Trophoblast cell (in vitro differentiated cells and primary cell): ENCODE results near the gene MYB.

Source experiments
- DNase-seq, 2 donors: peaks; one replicate each; pipeline ENCODE4 v3.0.0-alpha.2; 2016
- H2AFZ ChIP-seq: 2 replicates; pipeline ENCODE4 v1.6.1; 2013; ENCODE audit warnings: low read length, moderate library complexity, mild to moderate bottlenecking; ENCODE audit not compliant: insufficient read depth, poor library complexity
- H2AK5ac ChIP-seq: 2 replicates; pipeline ENCODE4 v1.6.1; 2013; ENCODE audit warnings: mild to moderate bottlenecking, low read length
- H2BK120ac ChIP-seq: 2 replicates; pipeline ENCODE4 v1.6.1; 2013; ENCODE audit warnings: low read length, mild to moderate bottlenecking, moderate library complexity; ENCODE audit not compliant: insufficient read depth, poor library complexity
- H2BK12ac ChIP-seq: 2 replicates; pipeline ENCODE4 v1.6.1; 2013; ENCODE audit warnings: mild to moderate bottlenecking, low read length, moderate library complexity
- H2BK5ac ChIP-seq: 2 replicates; pipeline ENCODE4 v1.6.1; 2013; ENCODE audit warnings: low read length, low read depth, moderate library complexity, mild to moderate bottlenecking; ENCODE audit not compliant: poor library complexity
- H3K14ac ChIP-seq: 2 replicates; pipeline ENCODE4 v1.6.1; 2013; ENCODE audit warnings: mild to moderate bottlenecking, low read length
- H3K18ac ChIP-seq: 2 replicates; pipeline ENCODE4 v1.6.1; 2013; ENCODE audit warnings: mild to moderate bottlenecking, low read length
- H3K23ac ChIP-seq: 2 replicates; pipeline ENCODE4 v1.6.1; 2013; ENCODE audit warnings: low read length
- H3K27ac ChIP-seq: 2 replicates; pipeline ENCODE4 v1.5.1; 2013; ENCODE audit warnings: low read depth, mild to moderate bottlenecking, inconsistent platforms, low read length, moderate library complexity
- H3K27me3 ChIP-seq: 2 replicates; pipeline ENCODE4 v1.6.1; 2013; ENCODE audit warnings: inconsistent platforms, mild to moderate bottlenecking, low read length, moderate library complexity; ENCODE audit not compliant: insufficient read depth
- H3K36me3 ChIP-seq, 2 experiments: 1 replicate in 1 of 2; 2 replicates in 1 of 2; pipeline ENCODE4 v1.6.1; 2013; ENCODE audit warnings: low read length in 2 of 2, mild to moderate bottlenecking in 2 of 2, moderate library complexity in 1 of 2; ENCODE audit not compliant: insufficient read depth in 2 of 2, control insufficient read depth in 1 of 2
- H3K4ac ChIP-seq: 2 replicates; pipeline ENCODE4 v1.6.1; 2013; ENCODE audit warnings: low read depth, mild to moderate bottlenecking, low read length, moderate library complexity
- H3K4me1 ChIP-seq, 2 experiments: 1 replicate in 1 of 2; 2 replicates in 1 of 2; pipeline ENCODE4 v1.6.1; 2013; ENCODE audit warnings: low read length in 2 of 2, mild to moderate bottlenecking in 2 of 2, moderate library complexity in 1 of 2; ENCODE audit not compliant: insufficient read depth in 2 of 2, control insufficient read depth in 1 of 2
- H3K4me2 ChIP-seq: 2 replicates; pipeline ENCODE4 v1.6.1; 2013; ENCODE audit warnings: inconsistent platforms, mild to moderate bottlenecking, low read length, moderate library complexity
- H3K4me3 ChIP-seq: 2 replicates; pipeline ENCODE4 v1.5.1; 2013; ENCODE audit warnings: mild to moderate bottlenecking, low read depth, low read length, inconsistent platforms
- H3K79me1 ChIP-seq: one replicate; pipeline ENCODE4 v1.6.1; 2013; ENCODE audit warnings: low read length
- H3K79me2 ChIP-seq: 2 replicates; pipeline ENCODE4 v1.6.1; 2013; ENCODE audit warnings: low read length, mild to moderate bottlenecking; ENCODE audit not compliant: control insufficient read depth, insufficient read depth, poor library complexity
- H3K9ac ChIP-seq: 2 replicates; pipeline ENCODE4 v1.6.1; 2013; ENCODE audit warnings: mild to moderate bottlenecking, low read length
- H3K9me3 ChIP-seq: 2 replicates; pipeline ENCODE4 v1.6.1; 2013; ENCODE audit warnings: low read depth, mild to moderate bottlenecking, control low read depth, inconsistent platforms, low read length; ENCODE audit not compliant: insufficient read depth
- H4K12ac ChIP-seq: 2 replicates; pipeline ENCODE4 v1.6.1; 2013; ENCODE audit warnings: low read depth, mild to moderate bottlenecking, low read length, moderate library complexity
- H4K8ac ChIP-seq: 2 replicates; pipeline ENCODE4 v1.6.1; 2013; ENCODE audit warnings: low read depth, mild to moderate bottlenecking, low read length, moderate library complexity
- H4K91ac ChIP-seq: one replicate; pipeline ENCODE4 v1.6.1; 2013; ENCODE audit warnings: low read depth, mild to moderate bottlenecking, low read length, moderate library complexity
- WGBS: extraction: QIAGEN DNeasy Blood & Tissue Kit; methylation state at CpG from one replicate; pipeline ENCODE4 v1.1.7; 2013; ENCODE audit warnings: missing lambda C conversion rate; ENCODE audit not compliant: insufficient read length, insufficient coverage; ENCODE audit errors: extremely low coverage; 5-methylcytosine and 5-hydroxymethylcytosine counted together

Gene MYB

GRCh38 chr6:135254471-135254870 is 73.4 kb downstream of the MYB start:
- Histone ChIP-seq H4K12ac (no peak overlapping the region), H3K27ac (no peak overlapping the region), H4K8ac (no peak overlapping the region), H2BK12ac (no peak overlapping the region), H3K9ac (no peak overlapping the region), H3K27me3 (no peaks in the 10 kb centered on the region), H3K4ac (no peak overlapping the region), H3K4me1 (peaks cover 0 to 2% of the 10 kb centered on the region in 2 experiments), H3K4me2 (no peak overlapping the region), H3K79me2 (no peaks in the 10 kb centered on the region), H2AFZ (no peak overlapping the region), H3K9me3 (no peaks in the 10 kb centered on the region), H3K14ac (no peak overlapping the region), H2BK5ac (no peak overlapping the region), H3K36me3 (no peaks in the 10 kb centered on the region), H3K79me1 (no peaks in the 10 kb centered on the region), H2AK5ac (no peak overlapping the region), H3K4me3 (no peak overlapping the region), H2BK120ac (no peak overlapping the region), H4K91ac (no peak overlapping the region), H3K18ac (no peak overlapping the region), H3K23ac (no peak overlapping the region)
- WGBS, result no CpG with 5 or more reads among the region's 1 CpG
- DNase-seq, result no peak

GRCh38 chr6:135256866-135257265 is 75.8 kb downstream of the MYB start:
- Histone ChIP-seq H3K14ac (no peak overlapping the region), H3K9me3 (no peaks in the 10 kb centered on the region), H4K91ac (no peak overlapping the region), H3K9ac (no peak overlapping the region), H4K12ac (no peak overlapping the region), H4K8ac (no peak overlapping the region), H2AK5ac (no peak overlapping the region), H2BK5ac (no peak overlapping the region), H3K4me1 (peaks cover 0 to 2% of the 10 kb centered on the region in 2 experiments), H3K79me1 (no peaks in the 10 kb centered on the region), H3K4ac (no peak overlapping the region), H2BK12ac (no peak overlapping the region), H2BK120ac (no peak overlapping the region), H3K23ac (no peak overlapping the region), H3K4me3 (no peak overlapping the region), H3K79me2 (no peaks in the 10 kb centered on the region), H2AFZ (no peak overlapping the region), H3K4me2 (no peak overlapping the region), H3K27me3 (no peaks in the 10 kb centered on the region), H3K27ac (no peak overlapping the region), H3K36me3 (no peaks in the 10 kb centered on the region), H3K18ac (no peak overlapping the region)
- no peak for DNase-seq
- no CpG with 5 or more reads among the region's 4 CpGs for WGBS

GRCh38 chr6:135257631-135258405 is 76.7 kb downstream of the MYB start:
- peaks cover 0 to 2% of the 10 kb centered on the region in 2 experiments for H3K4me1 ChIP-seq
- no peaks in the 10 kb centered on the region for H3K36me3 ChIP-seq
- no peak for DNase-seq
- H3K79me1 ChIP-seq, result no peaks in the 10 kb centered on the region
- H4K8ac ChIP-seq, result no peak overlapping the region
- no peak overlapping the region for H3K14ac ChIP-seq
- H2BK5ac ChIP-seq, result no peak overlapping the region
- WGBS, result no CpG with 5 or more reads among the region's 2 CpGs
- no peak overlapping the region for H3K27ac ChIP-seq
- H3K27me3 ChIP-seq, result no peaks in the 10 kb centered on the region
- no peak overlapping the region for H3K23ac ChIP-seq
- H4K12ac ChIP-seq, result no peak overlapping the region
- H3K9ac ChIP-seq, result no peak overlapping the region
- H3K4me3 ChIP-seq, result no peak overlapping the region
- no peak overlapping the region for H2BK120ac ChIP-seq
- H3K4ac ChIP-seq, result no peak overlapping the region
- H2BK12ac ChIP-seq, result no peak overlapping the region
- no peak overlapping the region for H3K4me2 ChIP-seq
- H4K91ac ChIP-seq, result no peak overlapping the region
- no peaks in the 10 kb centered on the region for H3K79me2 ChIP-seq
- no peak overlapping the region for H2AK5ac ChIP-seq
- H3K18ac ChIP-seq, result no peak overlapping the region
- H2AFZ ChIP-seq, result no peak overlapping the region
- no peaks in the 10 kb centered on the region for H3K9me3 ChIP-seq

- Histone ChIP-seq H4K8ac (no peak overlapping the region), H3K9ac (no peak overlapping the region), H4K91ac (no peak overlapping the region), H3K18ac (no peak overlapping the region), H3K14ac (no peak overlapping the region), H2BK5ac (no peak overlapping the region), H3K79me1 (no peaks in the 10 kb centered on the region), H3K9me3 (no peaks in the 10 kb centered on the region), H3K36me3 (no peaks in the 10 kb centered on the region), H3K4ac (no peak overlapping the region), H3K23ac (no peak overlapping the region), H2BK12ac (no peak overlapping the region), H3K79me2 (no peaks in the 10 kb centered on the region), H3K4me2 (no peak overlapping the region), H3K4me3 (no peak overlapping the region), H4K12ac (no peak overlapping the region), H2AK5ac (no peak overlapping the region), H3K27ac (no peak overlapping the region), H2BK120ac (no peak overlapping the region), H3K4me1 (peaks cover 0 to 2% of the 10 kb centered on the region in 2 experiments), H2AFZ (no peak overlapping the region), H3K27me3 (no peaks in the 10 kb centered on the region)
- WGBS, result no CpG with 5 or more reads among the region's 6 CpGs
- DNase-seq, result peak in 1 of 2 donors; percentile 52
Observed at GRCh38 chr6:135258970-135259369, 77.9 kb downstream of the MYB start.
